Fibroblast of gingiva (primary cell): ENCODE measurements around the gene BMPR1B.

Experiments used
- DNase-seq: peaks from one replicate; pipeline ENCODE4 v3.0.0-alpha.2; 2011; ENCODE audit warnings: low read depth

BMPR1B gene

GRCh38 chr4:94960708-94961107 lies 203.0 kb downstream of the BMPR1B start:
- no peak for DNase-seq

DNA sequence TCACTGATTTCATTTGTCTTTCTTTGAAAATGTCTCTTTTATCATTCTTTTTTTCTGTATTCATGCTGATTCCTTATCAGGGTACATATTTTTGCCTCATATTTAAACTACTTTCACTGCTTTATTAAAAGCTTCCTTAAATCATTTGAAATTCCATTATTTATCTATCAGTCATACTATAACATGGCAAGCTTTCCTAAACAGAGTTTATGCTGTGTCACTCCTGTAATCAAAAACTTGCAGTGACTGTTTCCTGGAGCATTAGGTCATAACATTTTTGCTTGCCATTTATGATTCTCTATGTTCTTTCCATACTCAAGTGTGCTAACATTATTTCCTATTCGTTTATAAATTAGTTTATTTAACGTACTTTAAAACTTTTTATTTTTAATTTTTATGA lies 203.7 kb downstream of the BMPR1B start:
- no peak for DNase-seq

GRCh38 chr4:94962484-94962883 lies 204.7 kb downstream of the BMPR1B start:
- DNase-seq = no peak

DNA sequence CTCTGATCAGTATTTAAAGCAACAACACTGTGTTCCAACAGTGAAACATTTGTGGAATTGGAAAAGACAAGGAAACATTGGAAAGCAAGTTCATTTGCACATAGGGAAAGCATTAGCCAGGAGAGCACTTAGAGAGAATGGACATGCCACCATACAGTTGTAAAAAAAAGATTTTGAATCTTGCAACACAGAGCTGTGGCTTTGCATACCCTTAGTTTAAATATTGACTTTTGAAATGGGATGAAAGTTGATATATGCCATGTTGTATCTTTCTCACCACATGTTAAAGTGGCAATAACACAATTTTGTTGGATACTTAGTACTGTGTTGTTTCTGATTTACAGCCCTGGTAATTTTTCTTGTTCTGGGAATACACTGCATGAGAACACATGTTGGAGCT lies 208.1 kb downstream of the BMPR1B start:
- DNase-seq = no peak

GRCh38 chr4:94968493-94968892 lies 210.7 kb downstream of the BMPR1B start:
- DNase-seq = no peak

DNA sequence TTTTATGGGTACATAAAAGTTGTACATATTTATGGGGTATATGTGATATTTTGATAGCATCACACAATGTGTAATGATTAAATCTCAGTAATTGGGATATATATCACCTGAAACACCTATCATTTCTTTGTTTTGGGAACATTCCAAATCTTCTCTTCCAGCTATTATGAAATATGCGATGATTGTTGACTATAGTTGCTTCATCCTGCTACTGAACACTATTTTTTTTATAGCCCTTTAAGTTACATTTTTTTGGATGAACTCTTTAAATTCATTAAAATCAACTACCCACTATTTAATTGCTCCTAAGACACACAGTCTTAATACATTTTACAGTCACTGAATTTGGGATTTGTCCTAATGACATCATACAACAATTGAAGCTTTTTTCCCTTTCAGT lies 212.9 kb downstream of the BMPR1B start:
- no peak for DNase-seq

DNA sequence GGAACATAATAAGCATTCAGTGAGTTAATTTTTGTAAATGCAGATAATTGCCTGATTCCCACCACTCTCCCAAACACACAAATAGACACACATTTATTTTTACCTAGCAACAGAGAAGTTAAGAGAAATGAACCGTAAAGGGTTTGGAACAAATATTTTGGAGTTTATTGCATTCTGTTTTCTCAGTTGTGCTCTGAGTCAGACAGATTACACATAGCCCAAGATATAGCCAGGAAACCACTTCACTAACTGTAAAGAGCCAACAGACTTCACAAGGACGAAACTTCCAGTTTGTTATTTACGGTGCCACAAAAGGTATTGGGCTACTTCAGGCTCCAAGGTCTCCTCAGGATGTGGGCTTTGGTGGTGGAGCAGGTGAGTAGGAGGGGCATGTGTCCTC lies 217.0 kb downstream of the BMPR1B start:
- peak; percentile 5 for DNase-seq

GRCh38 chr4:94976371-94977011 lies 218.7 kb downstream of the BMPR1B start:
- DNase-seq = peak; percentile 54

GRCh38 chr4:94978904-94979303 lies 221.1 kb downstream of the BMPR1B start:
- no peak for DNase-seq

GRCh38 chr4:94979621-94980020 lies 221.9 kb downstream of the BMPR1B start:
- no peak for DNase-seq

DNA sequence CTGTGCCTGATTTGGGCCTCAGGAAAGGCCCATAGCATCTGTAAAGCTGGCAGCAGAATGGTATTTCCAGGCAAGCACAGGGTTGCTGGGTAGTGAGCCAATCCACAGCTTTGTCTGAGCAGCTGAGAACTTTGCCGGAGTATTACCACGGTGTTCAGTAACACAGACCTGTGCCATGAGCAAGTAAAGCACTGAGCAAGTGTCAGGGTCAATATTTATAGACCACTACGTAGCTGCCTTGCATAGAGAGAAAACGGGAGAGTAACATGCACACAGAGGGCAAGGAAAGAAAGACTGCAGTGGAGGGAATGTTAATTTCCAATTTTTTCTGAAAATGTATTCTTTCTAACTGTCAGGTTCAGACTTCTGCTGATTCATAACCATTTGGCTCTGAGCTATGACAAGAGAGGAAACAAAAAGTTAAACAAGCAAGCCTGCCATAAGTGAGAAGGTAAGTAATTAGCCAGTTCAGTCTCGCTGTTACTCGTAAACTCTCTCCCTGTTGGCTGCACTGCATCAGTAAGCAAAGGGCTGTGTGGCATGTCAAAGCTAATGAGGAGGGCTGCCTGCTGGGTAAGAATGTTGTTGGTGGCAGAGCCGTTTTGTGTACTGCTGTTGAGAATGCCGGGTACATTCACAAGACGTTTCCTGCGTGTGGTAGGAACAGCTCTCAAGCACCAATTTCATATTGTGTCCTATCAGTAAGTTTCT lies 238.1 kb downstream of the BMPR1B start:
- peak; percentile 4 for DNase-seq

- DNase-seq = no peak
These were observed 242.4 kb downstream of the BMPR1B start for GRCh38 chr4:95000076-95000648.

DNA sequence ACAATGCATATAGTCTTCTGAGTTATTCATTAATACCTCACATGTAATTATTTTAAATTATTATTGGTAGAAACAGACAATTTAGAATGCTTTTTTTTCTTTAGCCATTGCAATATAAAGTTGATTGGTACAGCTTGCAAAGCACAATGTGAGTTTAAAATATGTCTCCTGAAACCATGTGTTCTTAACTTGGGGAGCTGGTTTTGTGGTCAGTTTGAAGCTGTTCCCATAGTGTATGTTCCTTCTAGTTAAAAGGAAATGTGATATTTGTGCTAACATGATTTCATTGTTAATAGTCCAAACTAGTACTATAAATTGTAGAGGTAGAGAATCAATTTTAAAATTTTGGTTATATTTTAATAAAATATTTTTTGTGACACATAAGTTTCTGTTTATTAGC lies 247.2 kb downstream of the BMPR1B start:
- DNase-seq = no peak

- no peak for DNase-seq
These were observed 250.2 kb downstream of the BMPR1B start for GRCh38 chr4:95007998-95008397.

DNA sequence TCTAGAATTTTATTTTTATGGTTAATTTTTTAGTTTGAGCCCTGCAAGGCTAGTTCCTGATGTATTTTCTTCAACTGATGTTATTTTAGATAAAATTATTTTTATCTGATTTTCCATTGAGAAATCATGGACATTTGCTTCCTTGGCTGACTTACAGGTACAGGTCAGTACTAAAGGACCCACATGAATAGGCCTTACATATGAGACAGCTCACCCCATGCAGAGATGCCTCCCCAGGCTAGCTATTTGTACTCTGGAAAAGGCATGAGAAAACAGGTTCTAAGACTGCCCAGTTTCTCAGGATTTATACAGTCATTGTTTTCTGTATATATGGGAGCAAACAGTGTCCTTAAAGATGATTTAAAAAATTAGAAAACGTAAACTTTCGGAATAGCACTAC lies 255.5 kb downstream of the BMPR1B start:
- no peak for DNase-seq

GRCh38 chr4:95014068-95014467 lies 256.3 kb downstream of the BMPR1B start:
- DNase-seq = no peak

DNA sequence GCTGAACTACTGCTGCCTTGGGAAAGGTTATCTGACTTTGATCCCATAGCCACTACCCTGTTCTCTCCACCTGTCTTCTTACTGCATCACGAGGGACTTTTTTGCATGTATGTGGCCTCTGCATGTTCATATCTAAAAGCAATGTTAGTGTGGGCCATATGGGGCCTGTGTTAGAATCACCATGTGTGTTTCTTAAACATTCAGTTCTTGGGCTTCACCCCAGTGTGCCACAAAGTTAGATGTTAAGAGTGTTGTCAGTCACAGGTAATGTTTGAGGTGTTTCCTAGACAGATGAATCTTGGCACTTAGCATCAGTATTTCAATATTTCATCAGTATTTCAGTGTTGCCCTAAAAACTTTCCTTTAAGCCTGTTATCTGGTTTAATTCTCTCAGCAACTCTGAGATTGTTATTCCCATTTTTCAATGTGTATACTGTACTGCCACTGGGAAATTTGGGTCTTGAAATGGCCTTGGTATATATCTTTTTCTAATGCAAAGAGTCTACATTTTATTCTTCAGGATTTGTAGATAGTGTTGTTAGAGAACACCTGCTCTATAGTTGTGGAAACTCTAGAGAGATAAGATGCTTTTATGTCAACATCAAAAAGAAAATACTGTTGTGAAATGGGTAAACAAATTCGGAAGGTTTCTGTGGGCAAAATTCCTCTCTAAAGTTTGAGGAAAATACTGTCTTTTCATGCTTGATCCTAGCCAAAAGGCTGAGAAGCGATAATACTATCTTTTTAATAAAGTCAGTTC lies 259.7 kb downstream of the BMPR1B start:
- DNase-seq = no peak

GRCh38 chr4:95018785-95019184 lies 261.0 kb downstream of the BMPR1B start:
- no peak for DNase-seq

DNA sequence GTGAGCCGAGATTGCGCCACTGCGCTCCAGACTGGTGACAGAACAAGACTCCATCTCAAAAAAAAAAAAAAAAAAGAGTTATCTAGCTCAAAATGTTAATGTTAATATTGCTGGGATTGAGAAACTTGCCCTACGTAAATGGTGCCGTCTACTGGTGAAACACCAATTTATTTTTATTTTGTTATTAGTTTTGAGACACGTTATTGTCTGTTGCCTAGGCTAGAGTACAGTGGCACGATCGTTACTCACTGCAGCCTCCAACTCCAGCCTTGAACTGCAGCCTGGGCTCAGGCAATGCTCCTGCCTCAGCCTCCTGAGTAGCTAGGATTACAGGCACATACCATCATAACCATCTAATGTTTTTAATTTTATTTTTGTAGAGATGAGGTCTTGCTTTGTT lies 262.8 kb downstream of the BMPR1B start:
- no peak for DNase-seq

- DNase-seq = no peak
These were observed 263.3 kb downstream of the BMPR1B start for GRCh38 chr4:95021099-95021498.

DNA sequence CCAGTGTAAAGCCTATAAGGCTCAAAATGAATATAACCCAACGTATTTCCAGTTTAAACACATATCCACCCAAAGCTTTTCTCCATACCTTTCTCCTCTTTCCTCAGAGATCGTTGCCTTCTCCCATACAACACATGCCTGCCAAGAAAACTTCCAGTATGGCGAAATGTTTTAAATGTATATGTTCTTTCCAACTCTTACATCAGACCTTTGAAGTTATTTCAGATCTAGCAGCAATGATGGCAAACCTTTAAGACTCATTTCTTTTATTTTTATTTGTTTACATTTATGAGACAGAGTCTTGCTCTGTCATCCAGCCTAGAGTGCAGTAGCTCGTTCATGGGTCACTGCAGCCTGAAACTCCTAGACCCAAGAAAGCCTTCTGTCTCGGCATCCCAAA lies 265.4 kb downstream of the BMPR1B start:
- no peak for DNase-seq

DNA sequence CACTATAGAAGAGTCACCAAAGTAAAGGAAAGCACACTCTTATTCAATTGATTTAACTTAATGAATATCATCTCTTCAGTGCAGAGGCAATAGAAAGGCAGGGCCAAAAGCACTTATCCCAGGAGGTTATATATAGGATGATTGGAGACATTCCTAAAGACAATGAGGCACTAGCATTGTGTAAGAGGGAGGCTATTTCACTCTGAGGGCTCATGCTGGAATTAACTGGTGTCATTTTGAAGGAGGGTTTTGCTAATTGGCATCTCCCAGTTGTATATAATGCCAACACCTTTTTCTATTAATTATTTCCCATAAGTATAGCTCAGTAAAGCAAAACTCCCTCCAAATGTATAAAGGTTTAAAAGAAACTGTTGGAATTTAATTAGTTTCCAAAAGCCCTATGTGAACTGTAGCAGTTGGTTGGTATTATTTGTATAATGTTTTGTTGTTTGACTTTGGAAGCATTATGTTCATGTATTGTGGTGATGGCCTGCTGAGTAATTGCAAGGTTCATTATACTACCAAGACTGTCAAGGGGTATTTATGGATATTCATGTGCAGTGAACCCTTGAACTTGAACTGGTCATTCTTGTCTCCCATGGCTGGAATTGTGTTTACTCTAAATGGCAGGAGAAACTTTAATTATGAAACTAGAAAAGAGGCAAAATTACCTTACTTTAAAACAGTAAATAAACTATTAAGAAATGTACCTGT lies 270.3 kb downstream of the BMPR1B start:
- no peak for DNase-seq
